Fibroblast of pulmonary artery (primary cell): Measurements from ENCODE around the gene MAGI1.
"Not testable (repeated sequence)": the region's sequence is repeated elsewhere in the genome, so short reads cannot be mapped to it uniquely, and the experiment has no call there.

Source experiments
- DNase-seq: peaks from one replicate; pipeline ENCODE4 v3.0.0-alpha.2; 2010; ENCODE audit warnings: low read depth
- H3K4me3 ChIP-seq: replicated peaks from 2 replicates; pipeline ENCODE4 v1.5.1; 2011; ENCODE audit warnings: low read depth, mild to moderate bottlenecking, control low read depth, low read length, moderate library complexity
- TF ChIP-seq, protein P1 (sequence below): IDR thresholded peaks from 2 replicates; pipeline ENCODE4 v1.5.1; 2011; ENCODE audit warnings: mild to moderate bottlenecking, control low read depth, low read length, inconsistent platforms; ENCODE audit errors: missing control alignments

MAGI1 gene

GRCh38 chr3:65729973-65730372 lies 308.7 kb downstream of the MAGI1 start:
- H3K4me3 ChIP-seq, result no peak overlapping the region
- DNase-seq, result no peak
- TF ChIP-seq, protein P1, sequence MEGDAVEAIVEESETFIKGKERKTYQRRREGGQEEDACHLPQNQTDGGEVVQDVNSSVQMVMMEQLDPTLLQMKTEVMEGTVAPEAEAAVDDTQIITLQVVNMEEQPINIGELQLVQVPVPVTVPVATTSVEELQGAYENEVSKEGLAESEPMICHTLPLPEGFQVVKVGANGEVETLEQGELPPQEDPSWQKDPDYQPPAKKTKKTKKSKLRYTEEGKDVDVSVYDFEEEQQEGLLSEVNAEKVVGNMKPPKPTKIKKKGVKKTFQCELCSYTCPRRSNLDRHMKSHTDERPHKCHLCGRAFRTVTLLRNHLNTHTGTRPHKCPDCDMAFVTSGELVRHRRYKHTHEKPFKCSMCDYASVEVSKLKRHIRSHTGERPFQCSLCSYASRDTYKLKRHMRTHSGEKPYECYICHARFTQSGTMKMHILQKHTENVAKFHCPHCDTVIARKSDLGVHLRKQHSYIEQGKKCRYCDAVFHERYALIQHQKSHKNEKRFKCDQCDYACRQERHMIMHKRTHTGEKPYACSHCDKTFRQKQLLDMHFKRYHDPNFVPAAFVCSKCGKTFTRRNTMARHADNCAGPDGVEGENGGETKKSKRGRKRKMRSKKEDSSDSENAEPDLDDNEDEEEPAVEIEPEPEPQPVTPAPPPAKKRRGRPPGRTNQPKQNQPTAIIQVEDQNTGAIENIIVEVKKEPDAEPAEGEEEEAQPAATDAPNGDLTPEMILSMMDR, result no peak

DNA sequence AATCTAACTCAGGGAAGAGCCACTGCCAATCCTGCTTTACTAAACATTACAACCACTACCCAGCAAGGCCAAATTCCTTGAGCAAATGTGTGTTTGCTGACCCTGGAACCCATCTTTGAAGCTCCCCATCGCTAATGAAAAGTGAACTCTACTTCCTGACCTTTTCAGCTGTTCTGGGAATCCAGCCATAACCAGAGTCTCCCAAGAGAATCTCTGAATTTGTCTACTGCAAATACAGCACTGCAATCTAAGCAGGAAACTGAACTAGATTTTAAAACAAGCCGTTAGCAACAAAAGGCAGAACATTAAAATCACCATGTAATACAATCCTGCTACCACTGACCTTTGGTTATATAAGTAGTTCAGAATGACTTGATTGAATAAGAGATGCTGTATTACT lies 309.2 kb downstream of the MAGI1 start:
- peak; percentile 81 for DNase-seq
- TF ChIP-seq, protein P1, result no peak
- H3K4me3 ChIP-seq, result no peak overlapping the region

GRCh38 chr3:65728138-65728537 lies 310.6 kb downstream of the MAGI1 start:
- H3K4me3 ChIP-seq, result no peak overlapping the region
- TF ChIP-seq, protein P1, result no peak
- no peak for DNase-seq

GRCh38 chr3:65723985-65724384 lies 314.7 kb downstream of the MAGI1 start:
- TF ChIP-seq, protein P1, result no peak
- no peak for DNase-seq
- no peak overlapping the region for H3K4me3 ChIP-seq

DNA sequence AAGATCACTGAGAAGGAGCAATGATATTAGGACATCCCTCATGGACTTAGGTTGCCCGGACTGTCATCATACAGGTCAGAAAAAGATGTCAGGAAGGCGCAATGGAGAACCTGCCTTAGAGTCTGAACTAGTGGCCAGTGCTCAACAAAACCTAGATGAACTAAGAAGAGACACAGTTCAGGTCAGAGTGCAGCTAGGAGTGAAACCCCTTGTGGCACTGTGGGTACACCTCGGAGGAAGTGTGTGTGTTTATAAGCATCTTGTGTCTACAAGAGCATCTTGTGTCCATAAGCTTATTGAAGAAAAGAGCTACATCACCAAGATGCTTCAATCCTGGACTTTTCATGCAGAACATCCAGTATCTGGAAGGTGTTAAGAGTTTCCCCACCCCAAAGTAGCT lies 315.7 kb downstream of the MAGI1 start:
- DNase-seq, result no peak
- TF ChIP-seq, protein P1, result no peak
- no peak overlapping the region for H3K4me3 ChIP-seq

- TF ChIP-seq, protein P1, result no peak
- DNase-seq, result no peak
- H3K4me3 ChIP-seq, result no peak overlapping the region
These were observed 317.6 kb downstream of the MAGI1 start for GRCh38 chr3:65720989-65721737.

DNA sequence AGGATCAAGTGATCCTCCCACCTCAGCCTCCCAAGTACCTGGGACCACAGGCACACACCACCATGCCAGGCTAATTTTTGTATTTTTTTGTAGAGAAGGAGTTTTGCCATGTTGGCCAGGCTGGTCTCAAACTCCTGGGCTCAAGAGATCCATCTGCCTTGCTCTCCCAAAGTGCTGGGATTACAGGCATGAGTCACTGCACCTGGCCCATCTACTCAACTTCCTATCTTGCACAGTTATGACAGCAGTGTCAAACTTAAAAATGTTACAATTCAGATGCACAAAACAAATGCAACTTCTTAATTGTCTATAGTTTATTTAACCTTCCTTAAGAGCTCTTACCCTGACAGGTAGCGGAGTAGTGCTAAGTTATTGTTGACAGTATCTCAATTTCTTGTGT lies 319.1 kb downstream of the MAGI1 start:
- not testable (repeated sequence) for DNase-seq, H3K4me3 ChIP-seq
